Measurements from ENCODE around the gene KIF25.

DNA sequence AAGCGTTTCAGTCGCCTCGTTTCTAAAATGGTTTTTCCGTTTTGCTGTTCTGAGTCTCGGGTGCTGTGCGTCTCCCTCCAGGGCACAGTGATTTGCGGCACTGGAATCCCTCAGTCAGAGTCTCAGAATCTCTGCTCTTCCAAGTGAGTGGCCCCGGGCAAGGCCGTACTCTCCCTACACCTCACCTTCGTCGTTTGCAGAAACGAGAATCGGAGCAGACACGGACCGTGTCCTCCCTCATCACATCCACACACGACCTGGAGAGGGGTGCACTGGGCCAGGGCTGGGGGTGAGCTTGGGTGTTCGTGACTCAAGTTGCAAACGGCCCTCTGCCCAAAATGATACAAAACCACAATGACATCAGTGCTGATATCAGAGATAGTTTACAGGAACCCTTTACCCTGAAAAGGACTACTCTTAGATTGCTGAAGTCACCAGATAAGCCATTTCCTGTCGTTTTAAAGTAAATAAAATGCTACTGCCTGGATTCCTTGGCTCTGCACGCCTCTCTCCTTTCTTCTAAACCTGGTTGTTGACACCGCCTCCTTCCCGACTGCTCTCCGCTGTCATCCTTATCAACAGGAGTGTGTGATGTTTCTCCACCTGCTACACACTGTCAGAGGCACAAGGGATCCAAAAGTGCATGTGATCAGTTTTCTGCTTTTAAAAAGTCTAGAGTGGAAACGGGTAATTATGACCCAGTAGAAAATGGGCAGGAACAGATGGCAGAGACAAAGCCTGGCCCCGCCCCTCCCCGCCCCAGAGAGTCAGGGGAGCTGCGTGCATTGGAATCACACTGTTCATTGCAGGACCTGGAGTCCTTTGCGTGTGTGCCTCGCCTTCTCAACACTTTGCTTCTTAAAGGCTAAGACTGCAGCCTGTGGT is 38.4 kb downstream of the KIF25 start:
- no peak for TF ChIP-seq POLR2A (IDR thresholded peaks at IDR 0.05)
- TF ChIP-seq, protein P1, sequence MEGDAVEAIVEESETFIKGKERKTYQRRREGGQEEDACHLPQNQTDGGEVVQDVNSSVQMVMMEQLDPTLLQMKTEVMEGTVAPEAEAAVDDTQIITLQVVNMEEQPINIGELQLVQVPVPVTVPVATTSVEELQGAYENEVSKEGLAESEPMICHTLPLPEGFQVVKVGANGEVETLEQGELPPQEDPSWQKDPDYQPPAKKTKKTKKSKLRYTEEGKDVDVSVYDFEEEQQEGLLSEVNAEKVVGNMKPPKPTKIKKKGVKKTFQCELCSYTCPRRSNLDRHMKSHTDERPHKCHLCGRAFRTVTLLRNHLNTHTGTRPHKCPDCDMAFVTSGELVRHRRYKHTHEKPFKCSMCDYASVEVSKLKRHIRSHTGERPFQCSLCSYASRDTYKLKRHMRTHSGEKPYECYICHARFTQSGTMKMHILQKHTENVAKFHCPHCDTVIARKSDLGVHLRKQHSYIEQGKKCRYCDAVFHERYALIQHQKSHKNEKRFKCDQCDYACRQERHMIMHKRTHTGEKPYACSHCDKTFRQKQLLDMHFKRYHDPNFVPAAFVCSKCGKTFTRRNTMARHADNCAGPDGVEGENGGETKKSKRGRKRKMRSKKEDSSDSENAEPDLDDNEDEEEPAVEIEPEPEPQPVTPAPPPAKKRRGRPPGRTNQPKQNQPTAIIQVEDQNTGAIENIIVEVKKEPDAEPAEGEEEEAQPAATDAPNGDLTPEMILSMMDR (IDR thresholded peaks at IDR 0.05) = no peak

Data from uterus (tissue), 2 donors.